Endothelial cell (in vitro differentiated cells): ENCODE measurements around the gene ASGR2. TPM values are rescaled to one million over a fixed set of nuclear protein-coding genes. Genes with fewer than 3 reads are reported as not detected.
"Not testable (repeated sequence)": the region's sequence is repeated elsewhere in the genome, so short reads cannot be mapped to it uniquely, and the experiment has no call there.

Source experiments
- DNase-seq: peaks from one replicate; pipeline ENCODE4 v3.0.0; 2021; ENCODE audit warnings: low spot score
- H3K27ac Mint-ChIP-seq: one replicate; pipeline ENCODE4 v1.8.0; 2021; ENCODE audit warnings: mixed read lengths, inconsistent platforms; ENCODE audit not compliant: unreplicated experiment
- H3K27me3 Mint-ChIP-seq: one replicate; pipeline ENCODE4 v1.8.0; 2021; ENCODE audit warnings: mild to moderate bottlenecking, moderate library complexity, mixed read lengths, inconsistent platforms; ENCODE audit not compliant: unreplicated experiment
- H3K36me3 Mint-ChIP-seq: one replicate; pipeline ENCODE4 v1.8.0; 2021; ENCODE audit warnings: mild to moderate bottlenecking, low read depth, mixed read lengths, inconsistent platforms; ENCODE audit not compliant: unreplicated experiment
- H3K4me1 Mint-ChIP-seq: one replicate; pipeline ENCODE4 v1.8.0; 2021; ENCODE audit warnings: mild to moderate bottlenecking, mixed read lengths, inconsistent platforms; ENCODE audit not compliant: unreplicated experiment
- H3K4me3 Mint-ChIP-seq: one replicate; pipeline ENCODE4 v1.8.0; 2021; ENCODE audit warnings: mild to moderate bottlenecking, mixed read lengths, inconsistent platforms; ENCODE audit not compliant: unreplicated experiment
- H3K9me3 Mint-ChIP-seq: one replicate; pipeline ENCODE4 v1.8.0; 2021; ENCODE audit warnings: mixed read lengths, inconsistent platforms; ENCODE audit not compliant: unreplicated experiment
- CTCF ChIP-seq: fragments of 200-600 bp; sonication (generic); IDR thresholded peaks from one replicate; pipeline ENCODE4 v1.5.0; 2021; ENCODE audit warnings: antibody characterized with exemption; ENCODE audit not compliant: unreplicated experiment
- total RNA-seq: library from RNA; stranded (reverse); fragmentation: NEBNext Ultra II Directional; extraction: Animal tissue kit (Norgen Biotek cat#: 25700); gene quantifications from one replicate; pipeline ENCODE4 v1.2.1, GENCODE V29; 2021; ENCODE audit not compliant: unreplicated experiment

ASGR2 gene
- total RNA-seq, 1 donor from 2014 or later = 0.41 TPM

GRCh38 chr17:7130621-7131422 lies 16.2 kb upstream of the ASGR2 start:
- DNase-seq = peak; percentile 43
- Mint-ChIP-seq H3K9me3 (no peaks in the 10 kb centered on the region), H3K4me3 (peak overlapping the region; percentile 83), H3K27ac (peak overlapping the region; percentile 96), H3K36me3 (peaks cover 3% of the 10 kb centered on the region), H3K27me3 (peaks cover 9% of the 10 kb centered on the region), H3K4me1 (peaks cover 50% of the 10 kb centered on the region)
- no peak for TF ChIP-seq CTCF

- peaks cover 3% of the 10 kb centered on the region for H3K36me3 Mint-ChIP-seq
- H3K27me3 Mint-ChIP-seq = peaks cover 9% of the 10 kb centered on the region
- H3K9me3 Mint-ChIP-seq = no peaks in the 10 kb centered on the region
- DNase-seq = no peak
- TF ChIP-seq CTCF = no peak
- peak overlapping the region; percentile 95 for H3K27ac Mint-ChIP-seq
- peaks cover 47% of the 10 kb centered on the region for H3K4me1 Mint-ChIP-seq
- no peak overlapping the region for H3K4me3 Mint-ChIP-seq
These were observed 14.7 kb upstream of the ASGR2 start for GRCh38 chr17:7129311-7129710.

GRCh38 chr17:7128160-7128559 lies 13.5 kb upstream of the ASGR2 start:
- Mint-ChIP-seq H3K27ac (no peak overlapping the region), H3K27me3 (peaks cover 8% of the 10 kb centered on the region), H3K9me3 (no peaks in the 10 kb centered on the region), H3K4me1 (peaks cover 38% of the 10 kb centered on the region), H3K36me3 (peaks cover 3% of the 10 kb centered on the region), H3K4me3 (no peak overlapping the region)
- no peak for TF ChIP-seq CTCF
- DNase-seq = no peak

GRCh38 chr17:7127501-7127900 lies 12.9 kb upstream of the ASGR2 start:
- not testable (repeated sequence) for H3K4me3 Mint-ChIP-seq, H3K27me3 Mint-ChIP-seq, H3K9me3 Mint-ChIP-seq, DNase-seq, H3K36me3 Mint-ChIP-seq, H3K27ac Mint-ChIP-seq
- peaks cover 33% of the 10 kb centered on the region for H3K4me1 Mint-ChIP-seq

- not testable (repeated sequence) for H3K36me3 Mint-ChIP-seq, H3K4me3 Mint-ChIP-seq, H3K27ac Mint-ChIP-seq, H3K27me3 Mint-ChIP-seq, H3K9me3 Mint-ChIP-seq, DNase-seq
- peaks cover 26% of the 10 kb centered on the region for H3K4me1 Mint-ChIP-seq
These were observed 11.8 kb upstream of the ASGR2 start for GRCh38 chr17:7126386-7126785.

GRCh38 chr17:7124923-7125322 lies 10.3 kb upstream of the ASGR2 start:
- Mint-ChIP-seq H3K4me3 (no peak overlapping the region), H3K4me1 (peaks cover 19% of the 10 kb centered on the region), H3K9me3 (no peaks in the 10 kb centered on the region), H3K36me3 (no peaks in the 10 kb centered on the region), H3K27me3 (no peaks in the 10 kb centered on the region), H3K27ac (no peak overlapping the region)
- no peak for TF ChIP-seq CTCF
- DNase-seq = no peak
